NCI-H226 (cell line): ENCODE data around the gene TCTN2.

Experiments used
- DNase-seq: peaks from one replicate; pipeline ENCODE4 v3.0.0-alpha.2; 2015

Gene TCTN2

DNA sequence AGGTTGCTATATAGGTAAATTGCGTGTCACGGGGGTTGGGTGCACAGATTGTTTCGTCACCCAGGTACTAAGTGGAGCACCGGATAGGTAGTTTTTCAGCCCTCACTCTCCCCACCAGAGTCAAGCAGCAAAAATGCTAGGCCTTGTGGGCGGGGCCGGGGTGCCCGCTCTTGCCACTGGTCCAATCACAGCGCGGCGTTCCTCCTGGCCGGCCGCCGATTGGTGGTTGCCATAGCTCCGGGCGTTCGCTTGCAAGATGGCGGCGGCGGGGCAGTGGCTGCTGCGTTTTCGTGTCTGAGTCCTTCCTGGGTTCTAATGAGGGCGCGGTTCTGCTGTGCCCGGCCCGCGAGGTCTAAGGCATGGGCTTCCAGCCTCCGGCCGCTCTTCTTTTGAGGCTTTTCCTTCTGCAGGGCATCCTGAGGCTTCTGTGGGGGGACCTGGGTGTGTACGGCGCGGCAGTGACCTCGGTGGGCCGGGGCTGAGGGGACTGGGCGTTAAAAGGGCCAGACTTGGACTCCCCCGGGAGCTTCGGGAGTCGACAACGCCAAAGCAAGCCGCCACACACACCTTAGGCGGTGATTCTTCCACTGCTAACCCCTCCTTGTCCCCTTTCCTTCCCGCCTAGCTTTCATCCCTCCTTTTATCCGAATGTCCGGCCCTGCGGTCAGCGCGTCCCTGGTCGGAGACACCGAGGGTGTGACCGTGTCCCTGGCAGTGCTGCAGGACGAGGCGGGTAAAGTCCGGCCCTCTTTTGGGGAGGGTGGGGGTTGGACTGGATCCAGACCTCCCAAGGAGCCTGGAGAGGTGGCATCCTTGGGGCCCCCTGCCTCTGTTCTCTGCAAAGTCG is at the start of gene TCTN2:
TCTN2 (plus strand) TSS at position 232 of the 847 bp plus-strand sequence; CDS start at position 360, 128 bp downstream.
- peak; percentile 87 for DNase-seq

- peak; percentile 60 for DNase-seq
Measured at GRCh38 chr12:123621619-123622530, 49.0 kb upstream of the TCTN2 start.

GRCh38 chr12:123633379-123634141 is 37.4 kb upstream of the TCTN2 start, which contains the start of the genes EIF2B1 and GTF2H3:
TSS of gene EIF2B1 (minus strand) at chr12:123633686. CDS start at chr12:123633557, 129 bp downstream.
TSS of gene GTF2H3 (plus strand) at chr12:123633829. CDS start at chr12:123633860, 31 bp downstream.
- DNase-seq, result peak; percentile 96

DNA sequence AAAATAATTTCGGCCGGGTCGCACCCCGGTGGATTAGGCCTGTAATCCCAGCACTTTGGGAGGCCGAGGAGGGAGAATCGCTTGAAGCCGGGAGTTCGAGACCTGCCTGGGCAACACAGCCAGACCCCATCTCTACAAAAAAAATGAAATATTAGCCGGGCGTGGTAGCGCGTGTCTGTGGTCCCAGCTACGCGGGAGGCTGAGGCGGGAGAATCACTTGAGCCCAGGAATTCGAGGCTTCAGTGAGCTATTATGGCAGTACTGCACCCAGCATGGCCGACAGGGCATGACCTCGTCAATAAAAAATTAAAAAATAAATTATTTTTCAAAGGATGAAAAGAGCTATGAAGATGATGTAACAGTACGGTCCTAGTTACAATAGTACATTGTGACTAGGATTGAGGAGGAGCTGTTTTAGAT is 36.8 kb upstream of the TCTN2 start:
- no peak for DNase-seq

DNA sequence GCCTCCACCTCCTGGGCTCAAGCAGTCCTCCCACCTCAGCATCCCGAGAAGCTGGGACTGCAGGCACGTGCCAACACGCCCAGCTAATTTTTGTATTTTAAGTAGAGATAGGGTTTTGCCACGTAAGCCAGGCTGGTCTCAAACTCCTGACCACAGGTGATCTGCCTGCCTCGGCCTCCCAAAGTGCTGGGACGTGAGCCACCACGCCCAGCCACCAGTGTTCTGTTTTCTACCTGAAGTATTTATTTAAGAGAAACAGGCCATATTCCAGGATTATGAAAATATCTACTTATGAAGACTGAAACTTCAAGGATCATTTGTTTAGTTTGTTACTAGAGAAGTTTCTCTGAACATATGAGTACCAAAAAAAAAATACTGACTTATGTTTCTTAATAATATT is 27.0 kb upstream of the TCTN2 start:
- DNase-seq, result no peak

DNA sequence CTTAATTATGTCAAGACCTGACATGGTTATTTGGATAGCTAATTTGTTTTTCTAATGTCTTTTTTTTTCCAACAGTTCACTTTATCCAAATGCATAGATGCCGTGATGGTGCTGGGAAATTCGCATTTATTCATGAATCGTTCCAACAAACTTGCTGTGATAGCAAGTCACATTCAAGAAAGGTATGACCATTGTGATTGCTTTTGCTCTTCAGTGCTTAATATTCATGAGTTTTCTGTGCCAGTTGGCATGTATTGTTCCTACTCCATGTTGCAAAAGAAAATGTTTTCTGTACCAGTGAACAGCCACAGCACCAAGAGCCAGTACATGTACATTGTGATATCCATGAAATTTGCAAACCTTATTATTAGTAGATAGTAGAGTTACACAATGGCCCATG is 25.5 kb upstream of the TCTN2 start:
- DNase-seq, result no peak

GRCh38 chr12:123645878-123646277 is 25.0 kb upstream of the TCTN2 start:
- DNase-seq, result no peak

GRCh38 chr12:123648401-123648800 is 22.5 kb upstream of the TCTN2 start:
- no peak for DNase-seq

- DNase-seq, result no peak
Measured at GRCh38 chr12:123654129-123654701, 16.7 kb upstream of the TCTN2 start.

DNA sequence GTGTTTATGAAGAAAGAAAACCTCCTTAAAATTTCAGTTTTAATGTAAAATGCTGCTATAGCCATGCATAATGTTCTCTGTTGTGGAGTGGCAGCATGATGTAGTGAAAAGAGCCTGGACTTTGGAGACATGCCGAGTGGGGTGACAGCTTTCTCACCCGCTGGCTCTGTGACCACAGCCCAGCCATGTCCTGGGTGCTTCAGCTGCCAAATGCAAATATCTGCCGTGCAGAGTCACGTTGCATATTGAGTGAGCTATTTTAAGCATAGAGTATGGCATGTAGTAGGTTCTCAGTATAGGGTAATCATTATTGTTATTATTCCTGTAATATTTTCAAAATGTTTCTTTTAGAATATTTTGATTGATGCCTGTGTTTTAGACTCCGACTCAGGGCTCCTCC is 15.5 kb upstream of the TCTN2 start:
- DNase-seq, result no peak

- DNase-seq, result no peak
Measured at GRCh38 chr12:123656392-123656791, 14.5 kb upstream of the TCTN2 start.

GRCh38 chr12:123657211-123657610 is 13.7 kb upstream of the TCTN2 start:
- DNase-seq, result no peak

DNA sequence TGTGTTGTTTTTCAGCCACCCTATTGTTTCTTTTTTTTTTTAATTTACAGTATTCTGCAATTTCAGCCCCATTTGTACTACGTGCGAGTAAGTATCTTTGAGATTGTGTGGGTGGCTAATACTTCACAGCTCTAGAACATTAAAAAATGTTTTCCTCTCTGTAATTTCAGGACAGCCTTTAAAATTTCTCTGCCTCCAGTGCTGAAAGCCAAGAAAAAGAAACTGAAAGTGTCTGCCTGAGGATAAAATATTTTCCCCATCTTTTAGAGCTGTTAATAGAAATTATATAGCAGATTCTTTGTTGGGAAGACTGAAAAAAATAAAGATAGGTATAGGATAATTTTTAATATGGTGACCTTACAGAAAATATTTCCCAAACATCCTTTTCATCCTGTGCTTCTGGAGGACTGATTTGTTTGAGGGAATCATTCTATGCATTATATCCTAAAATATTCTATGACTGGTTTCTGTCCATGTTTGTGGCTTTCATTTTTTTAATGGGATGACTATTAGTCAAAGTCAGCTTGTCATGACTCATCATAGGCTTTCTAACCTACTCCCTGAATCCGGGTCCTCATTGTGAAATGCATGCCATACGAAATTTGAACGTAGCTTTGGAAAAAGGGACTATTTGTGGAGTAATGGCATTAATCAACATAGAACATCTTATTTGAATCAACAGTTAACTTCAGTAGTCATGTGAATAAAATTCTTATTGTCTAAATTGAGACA is 10.8 kb upstream of the TCTN2 start:
- DNase-seq, result peak; percentile 79

- no peak for DNase-seq
Measured at GRCh38 chr12:123667771-123668170, 3.1 kb upstream of the TCTN2 start.

- no peak for DNase-seq
Measured at GRCh38 chr12:123671876-123672275, 963 bp downstream of the TCTN2 start.

DNA sequence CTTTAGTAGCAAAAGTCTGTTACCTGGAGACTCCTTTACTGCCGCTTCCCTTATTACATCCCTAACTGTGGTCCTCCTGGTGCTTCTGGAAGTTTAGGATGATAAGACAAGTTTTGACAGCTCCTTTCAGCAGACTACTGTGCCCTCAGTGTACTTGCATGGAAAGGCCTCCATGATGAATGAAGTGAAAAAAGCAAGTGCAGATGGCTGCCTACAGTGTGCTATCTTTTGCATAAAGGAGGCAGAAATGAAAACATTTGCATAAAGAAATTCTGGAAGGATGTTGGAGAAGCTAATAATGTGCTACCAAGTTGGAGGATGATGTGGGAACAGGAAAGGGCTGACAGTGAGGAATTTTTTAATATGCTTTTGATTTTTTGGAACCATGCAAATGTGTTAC is 4.5 kb downstream of the TCTN2 start:
- DNase-seq, result no peak

GRCh38 chr12:123676616-123677320 is 5.9 kb downstream of the TCTN2 start:
- no peak for DNase-seq

- DNase-seq, result no peak
Measured at GRCh38 chr12:123678981-123679380, 8.1 kb downstream of the TCTN2 start.

DNA sequence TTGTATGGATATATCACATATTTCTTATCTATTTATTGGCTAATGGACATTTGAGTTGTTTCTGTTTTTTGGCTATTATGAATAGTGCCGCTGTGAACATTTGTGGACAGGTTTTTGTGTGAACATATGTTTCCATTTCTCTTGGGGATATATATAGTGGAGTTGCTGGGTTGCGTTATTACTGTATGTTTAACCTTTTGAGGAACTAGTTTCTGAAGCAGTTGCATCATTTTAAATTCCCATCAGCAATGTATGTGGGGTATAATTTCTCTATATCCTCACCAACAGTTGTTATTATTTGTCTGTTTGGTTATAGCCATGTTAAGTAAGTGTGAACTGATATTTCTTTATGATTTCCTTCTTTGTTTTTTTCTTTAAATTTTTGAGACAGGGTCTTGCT is 10.7 kb downstream of the TCTN2 start:
- DNase-seq, result no peak

DNA sequence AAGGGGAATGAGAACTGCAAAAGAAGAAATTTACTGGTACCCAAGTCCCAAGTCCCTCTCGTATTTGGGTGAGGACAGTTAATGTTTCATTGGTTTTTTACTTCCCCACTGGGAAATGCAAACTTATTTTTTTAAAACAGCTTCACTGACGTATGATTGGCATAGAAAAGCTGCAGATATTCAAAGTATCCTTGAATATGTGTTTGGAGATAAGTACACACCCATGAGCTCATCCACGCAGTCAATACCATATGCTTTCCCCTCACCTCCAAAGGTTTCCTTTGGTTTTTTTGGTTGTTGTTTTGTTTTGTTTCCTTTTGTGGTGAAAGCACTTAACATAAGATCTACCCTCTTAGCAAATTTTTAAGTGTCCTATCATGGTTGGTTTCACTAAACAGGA is 13.1 kb downstream of the TCTN2 start:
- DNase-seq, result no peak

DNA sequence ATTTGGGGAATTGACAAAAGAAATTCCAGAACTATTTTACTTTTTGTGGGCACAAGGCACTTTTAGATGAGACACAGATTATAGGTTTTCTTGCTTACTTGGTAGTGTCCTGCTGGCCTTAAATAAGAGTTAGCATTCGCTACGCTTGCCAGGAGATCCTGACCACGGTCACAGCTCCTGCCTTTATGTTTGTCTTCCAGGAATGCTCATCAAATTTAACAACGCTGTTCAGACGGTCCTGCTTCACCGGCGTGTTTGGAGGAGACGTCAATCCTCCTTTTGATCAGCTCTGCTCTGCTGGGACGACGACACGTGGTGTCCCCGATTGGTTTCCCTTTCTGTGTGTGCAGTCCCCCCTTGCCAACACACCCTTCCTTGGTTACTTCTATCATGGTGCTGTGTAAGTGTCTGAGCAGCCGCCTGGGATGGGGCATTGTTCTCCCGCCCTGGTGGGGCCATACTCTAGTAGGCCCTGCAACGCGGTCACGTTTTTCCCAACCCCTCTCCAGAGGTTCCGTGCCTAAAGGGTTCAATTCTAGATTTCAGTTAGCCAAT is 15.8 kb downstream of the TCTN2 start:
- no peak for DNase-seq
